HG02571 (cell line): ENCODE results near the gene DDX55.

Source experiments
- ATAC-seq: cut with Tn5 transposase; IDR thresholded peaks from one replicate; pipeline ENCODE4 v1.9.1; 2021; ENCODE audit warnings: mild to moderate bottlenecking, moderate library complexity; ENCODE audit not compliant: unreplicated experiment

Gene DDX55

GRCh38 chr12:123607756-123608155, 5.9 kb downstream of the DDX55 start:
- ATAC-seq: no peak

GRCh38 chr12:123608182-123608581, 6.3 kb downstream of the DDX55 start:
- no peak for ATAC-seq

- no peak for ATAC-seq
Measured at GRCh38 chr12:123614110-123614509, 12.2 kb downstream of the DDX55 start.

- ATAC-seq: no peak
Measured at GRCh38 chr12:123614531-123614930, 12.6 kb downstream of the DDX55 start.

- ATAC-seq: no peak
Measured at GRCh38 chr12:123617144-123617543, 15.2 kb downstream of the DDX55 start.

- no peak for ATAC-seq
Measured at GRCh38 chr12:123617580-123617979, 15.7 kb downstream of the DDX55 start.

GRCh38 chr12:123621101-123621500, 19.2 kb downstream of the DDX55 start:
- no peak for ATAC-seq

- no peak for ATAC-seq
Measured at GRCh38 chr12:123621619-123622530, 20.0 kb downstream of the DDX55 start.

GRCh38 chr12:123633379-123634141, 31.7 kb downstream of the DDX55 start, which contains the start of the genes EIF2B1 and GTF2H3:
Gene EIF2B1 (minus strand): TSS chr12:123633686. CDS start chr12:123633557, 129 bp downstream.
Gene GTF2H3 (plus strand): TSS chr12:123633829. CDS start chr12:123633860, 31 bp downstream.
- ATAC-seq: peak; percentile 95

GRCh38 chr12:123634142-123634561, 32.3 kb downstream of the DDX55 start:
- ATAC-seq: no peak

- no peak for ATAC-seq
Measured at GRCh38 chr12:123643911-123644310, 42.0 kb downstream of the DDX55 start.

GRCh38 chr12:123645380-123645779, 43.5 kb downstream of the DDX55 start:
- no peak for ATAC-seq

GRCh38 chr12:123645878-123646277, 44.0 kb downstream of the DDX55 start:
- ATAC-seq: no peak

GRCh38 chr12:123648401-123648800, 46.5 kb downstream of the DDX55 start:
- ATAC-seq: no peak

GRCh38 chr12:123654129-123654701, 52.3 kb downstream of the DDX55 start:
- no peak for ATAC-seq

GRCh38 chr12:123655420-123655819, 53.5 kb downstream of the DDX55 start:
- ATAC-seq: peak; percentile 88

GRCh38 chr12:123656392-123656791, 54.5 kb downstream of the DDX55 start:
- ATAC-seq: no peak

- no peak for ATAC-seq
Measured at GRCh38 chr12:123657211-123657610, 55.3 kb downstream of the DDX55 start.

GRCh38 chr12:123659996-123660727, 58.3 kb downstream of the DDX55 start:
- no peak for ATAC-seq

GRCh38 chr12:123667771-123668170, 65.9 kb downstream of the DDX55 start:
- no peak for ATAC-seq
